HepG2 (cell line): ENCODE measurements around the gene YPEL4. TPM values are rescaled to one million over a fixed set of nuclear protein-coding genes. Genes with fewer than 3 reads are reported as not detected.
A peak's percentile ranks its signal among the peaks of the same experiment; 100 is the strongest.

ENCODE experiments used
- ETV6 ChIP-seq: sonication (generic); formaldehyde crosslinking; conservative IDR thresholded peaks from 2 replicates; pipeline ENCODE4 v1.4.0; 2020; ENCODE audit warnings: missing genetic modification reagents
- FOXC1 ChIP-seq: sonication (generic); formaldehyde crosslinking; IDR thresholded peaks from 2 replicates; pipeline ENCODE4 v1.8.0; 2022; ENCODE audit warnings: mild to moderate bottlenecking, missing genetic modification reagents, borderline replicate concordance
- HNRNPLL ChIP-seq: fragments of 200-400 bp; formaldehyde crosslinking; IDR thresholded peaks from 2 replicates; pipeline ENCODE4 v1.6.1; 2017; ENCODE audit warnings: mild to moderate bottlenecking, low read depth, low read length; ENCODE audit not compliant: poor library complexity, severe bottlenecking
- LCORL ChIP-seq, 2 experiments: fragments of 450-650 bp in 1 of 2; sonication (generic) in 1 of 2; formaldehyde crosslinking in 1 of 2; IDR thresholded peaks; 2 replicates each; pipeline versions ENCODE4 v1.5.0 to v1.6.1; 2017 to 2020; ENCODE audit warnings: antibody characterized with exemption in 1 of 2, missing genetic modification reagents in 1 of 2
- RAD51 ChIP-seq: fragments of 450-650 bp; IDR thresholded peaks from 2 replicates; pipeline ENCODE4 v1.6.1; 2016; ENCODE audit warnings: borderline replicate concordance
- SKI ChIP-seq: fragments of 450-650 bp; IDR thresholded peaks from one replicate; pipeline ENCODE4 v1.6.1; 2018; ENCODE audit warnings: mild to moderate bottlenecking; ENCODE audit not compliant: partially characterized antibody
- SOX5 ChIP-seq: IDR thresholded peaks from 2 replicates; pipeline ENCODE4 v1.6.1; 2016; ENCODE audit warnings: borderline replicate concordance
- ZNF788 ChIP-seq: sonication (generic); formaldehyde crosslinking; IDR thresholded peaks from 2 replicates; pipeline ENCODE4 v1.5.0; 2020; ENCODE audit warnings: mild to moderate bottlenecking, missing genetic modification reagents, borderline replicate concordance
- polyA plus RNA-seq, 8 experiments: library from polyadenylated mRNA; depleted of rRNA in 3 of 8; stranded (reverse) in 7 of 8; unstranded in 1 of 8; fragments of >200 nt; fragmentation: Illumina TruSeq in 4 of 8; extraction: Trizol in 4 of 8; gene quantifications; 2 replicates each; pipeline versions ENCODE4 v1.2.1 to v1.2.3, GENCODE V29; 2011 to 2016; ENCODE audit warnings: low read depth in 4 of 8, missing spikeins in 1 of 8, mixed read lengths in 1 of 8; ENCODE audit not compliant: insufficient read depth in 1 of 8
- total RNA-seq, 5 experiments: library from RNA; depleted of rRNA; stranded (reverse); fragments of >200 nt; fragmentation: Illumina TruSeq; extraction: Trizol; gene quantifications; 2 replicates each; pipeline ENCODE4 v1.2.3, GENCODE V29; 2016; ENCODE audit warnings: low read depth in 1 of 5
- TF ChIP-seq, protein P1 (sequence below): sonication (generic); formaldehyde crosslinking; IDR thresholded peaks from 2 replicates; pipeline ENCODE4 v1.5.1; 2020; ENCODE audit warnings: mild to moderate bottlenecking, missing genetic modification reagents
- TF ChIP-seq, protein P2 (sequence below): sonication (generic); formaldehyde crosslinking; IDR thresholded peaks from 2 replicates; pipeline ENCODE4 v1.9.0; 2021; ENCODE audit warnings: missing genetic modification reagents, mild to moderate bottlenecking, borderline replicate concordance
- TF ChIP-seq, protein P3 (sequence below): sonication (generic); formaldehyde crosslinking; IDR thresholded peaks from 2 replicates; pipeline ENCODE4 v1.4.0; 2020; ENCODE audit warnings: low read depth, mild to moderate bottlenecking, missing genetic modification reagents
- TF ChIP-seq, protein P4 (sequence below): sonication (generic); formaldehyde crosslinking; IDR thresholded peaks from 2 replicates; pipeline ENCODE4 v1.4.0; 2020; ENCODE audit warnings: missing genetic modification reagents
- TF ChIP-seq, protein P5 (sequence below): sonication (generic); formaldehyde crosslinking; IDR thresholded peaks from 2 replicates; pipeline ENCODE4 v1.5.0; 2020; ENCODE audit warnings: mild to moderate bottlenecking, missing genetic modification reagents, borderline replicate concordance
- TF ChIP-seq, protein P6 (sequence below): sonication (generic); formaldehyde crosslinking; IDR thresholded peaks from 2 replicates; pipeline ENCODE4 v1.5.0; 2020; ENCODE audit warnings: missing genetic modification reagents

Gene YPEL4
- total and polyA plus RNA-seq, 2 of the 13 experiments (the other 11 are each of a cell fraction or from before 2014, with no cell fraction given), result 0.04 TPM; not detected in 1

DNA sequence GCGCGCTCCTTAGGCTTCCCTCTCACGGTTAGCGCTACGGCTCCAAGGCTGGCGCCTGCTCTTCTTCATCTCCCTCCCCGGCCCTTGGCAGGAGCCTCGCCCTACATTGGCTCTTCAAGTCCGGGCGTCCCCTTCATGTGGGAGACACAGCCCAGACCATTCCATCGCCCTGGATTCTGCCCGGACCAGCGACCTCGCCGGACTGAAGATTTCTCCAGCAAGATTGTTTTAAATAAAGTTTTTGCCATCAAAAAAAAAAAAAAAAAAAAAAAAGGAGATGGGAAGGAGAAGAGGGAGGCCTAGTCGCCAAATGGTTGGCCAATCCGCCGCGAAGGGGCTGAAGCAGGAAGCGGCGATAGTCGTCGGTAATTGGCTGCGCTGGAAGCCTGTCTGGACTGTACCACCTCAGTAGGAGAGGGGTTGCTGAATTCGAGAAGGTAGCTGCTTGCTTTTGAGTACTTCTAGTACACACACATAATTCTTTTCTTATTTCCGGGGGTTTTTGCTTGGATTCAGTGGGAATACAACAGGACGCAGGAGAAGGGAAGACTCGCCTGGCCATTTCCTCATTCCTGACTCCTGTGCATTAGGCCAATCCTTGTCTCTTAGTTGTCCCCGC lies 17.5 kb upstream of the YPEL4 start (continued):
- TF ChIP-seq, protein P1, sequence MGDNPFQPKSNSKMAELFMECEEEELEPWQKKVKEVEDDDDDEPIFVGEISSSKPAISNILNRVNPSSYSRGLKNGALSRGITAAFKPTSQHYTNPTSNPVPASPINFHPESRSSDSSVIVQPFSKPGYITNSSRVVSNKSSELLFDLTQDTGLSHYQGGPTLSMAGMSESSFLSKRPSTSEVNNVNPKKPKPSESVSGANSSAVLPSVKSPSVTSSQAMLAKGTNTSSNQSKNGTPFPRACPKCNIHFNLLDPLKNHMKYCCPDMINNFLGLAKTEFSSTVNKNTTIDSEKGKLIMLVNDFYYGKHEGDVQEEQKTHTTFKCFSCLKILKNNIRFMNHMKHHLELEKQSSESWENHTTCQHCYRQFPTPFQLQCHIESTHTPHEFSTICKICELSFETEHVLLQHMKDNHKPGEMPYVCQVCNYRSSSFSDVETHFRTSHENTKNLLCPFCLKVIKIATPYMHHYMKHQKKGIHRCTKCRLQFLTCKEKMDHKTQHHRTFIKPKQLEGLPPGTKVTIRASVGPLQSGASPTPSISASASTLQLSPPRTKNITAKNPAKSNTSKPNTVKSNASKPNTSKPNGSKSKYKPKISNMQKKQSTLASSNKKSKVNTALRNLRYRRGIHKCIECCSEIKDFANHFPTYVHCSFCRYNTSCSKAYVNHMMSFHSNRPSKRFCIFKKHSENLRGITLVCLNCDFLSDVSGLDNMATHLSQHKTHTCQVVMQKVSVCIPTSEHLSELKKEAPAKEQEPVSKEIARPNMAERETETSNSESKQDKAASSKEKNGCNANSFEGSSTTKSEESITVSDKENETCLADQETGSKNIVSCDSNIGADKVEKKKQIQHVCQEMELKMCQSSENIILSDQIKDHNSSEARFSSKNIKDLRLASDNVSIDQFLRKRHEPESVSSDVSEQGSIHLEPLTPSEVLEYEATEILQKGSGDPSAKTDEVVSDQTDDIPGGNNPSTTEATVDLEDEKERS (CRISPR knock-in tag), result no peak
- TF ChIP-seq ZNF788, result 0 out of 2 replicates have a peak, but pooled peaks have one; percentile 53
- TF ChIP-seq, protein P2, sequence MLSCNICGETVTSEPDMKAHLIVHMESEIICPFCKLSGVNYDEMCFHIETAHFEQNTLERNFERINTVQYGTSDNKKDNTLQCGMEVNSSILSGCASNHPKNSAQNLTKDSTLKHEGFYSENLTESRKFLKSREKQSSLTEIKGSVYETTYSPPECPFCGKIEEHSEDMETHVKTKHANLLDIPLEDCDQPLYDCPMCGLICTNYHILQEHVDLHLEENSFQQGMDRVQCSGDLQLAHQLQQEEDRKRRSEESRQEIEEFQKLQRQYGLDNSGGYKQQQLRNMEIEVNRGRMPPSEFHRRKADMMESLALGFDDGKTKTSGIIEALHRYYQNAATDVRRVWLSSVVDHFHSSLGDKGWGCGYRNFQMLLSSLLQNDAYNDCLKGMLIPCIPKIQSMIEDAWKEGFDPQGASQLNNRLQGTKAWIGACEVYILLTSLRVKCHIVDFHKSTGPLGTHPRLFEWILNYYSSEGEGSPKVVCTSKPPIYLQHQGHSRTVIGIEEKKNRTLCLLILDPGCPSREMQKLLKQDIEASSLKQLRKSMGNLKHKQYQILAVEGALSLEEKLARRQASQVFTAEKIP (CRISPR knock-in tag), result no peak
- no peak for TF ChIP-seq LCORL (IDR thresholded peaks at IDR 0.05)
- no peak for TF ChIP-seq LCORL (CRISPR knock-in tag; IDR thresholded peaks at IDR 0.05)
- TF ChIP-seq, protein P3, sequence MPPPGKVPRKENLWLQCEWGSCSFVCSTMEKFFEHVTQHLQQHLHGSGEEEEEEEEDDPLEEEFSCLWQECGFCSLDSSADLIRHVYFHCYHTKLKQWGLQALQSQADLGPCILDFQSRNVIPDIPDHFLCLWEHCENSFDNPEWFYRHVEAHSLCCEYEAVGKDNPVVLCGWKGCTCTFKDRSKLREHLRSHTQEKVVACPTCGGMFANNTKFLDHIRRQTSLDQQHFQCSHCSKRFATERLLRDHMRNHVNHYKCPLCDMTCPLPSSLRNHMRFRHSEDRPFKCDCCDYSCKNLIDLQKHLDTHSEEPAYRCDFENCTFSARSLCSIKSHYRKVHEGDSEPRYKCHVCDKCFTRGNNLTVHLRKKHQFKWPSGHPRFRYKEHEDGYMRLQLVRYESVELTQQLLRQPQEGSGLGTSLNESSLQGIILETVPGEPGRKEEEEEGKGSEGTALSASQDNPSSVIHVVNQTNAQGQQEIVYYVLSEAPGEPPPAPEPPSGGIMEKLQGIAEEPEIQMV, result no peak
- no peak; the same call in 1 of the 2 replicates for TF ChIP-seq FOXC1
- TF ChIP-seq, protein P4, sequence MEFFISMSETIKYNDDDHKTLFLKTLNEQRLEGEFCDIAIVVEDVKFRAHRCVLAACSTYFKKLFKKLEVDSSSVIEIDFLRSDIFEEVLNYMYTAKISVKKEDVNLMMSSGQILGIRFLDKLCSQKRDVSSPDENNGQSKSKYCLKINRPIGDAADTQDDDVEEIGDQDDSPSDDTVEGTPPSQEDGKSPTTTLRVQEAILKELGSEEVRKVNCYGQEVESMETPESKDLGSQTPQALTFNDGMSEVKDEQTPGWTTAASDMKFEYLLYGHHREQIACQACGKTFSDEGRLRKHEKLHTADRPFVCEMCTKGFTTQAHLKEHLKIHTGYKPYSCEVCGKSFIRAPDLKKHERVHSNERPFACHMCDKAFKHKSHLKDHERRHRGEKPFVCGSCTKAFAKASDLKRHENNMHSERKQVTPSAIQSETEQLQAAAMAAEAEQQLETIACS, result no peak
- TF ChIP-seq RAD51, result no peak
- TF ChIP-seq SKI, result no peak
- no peak for TF ChIP-seq HNRNPLL
- no peak for TF ChIP-seq SOX5
- TF ChIP-seq, protein P5, sequence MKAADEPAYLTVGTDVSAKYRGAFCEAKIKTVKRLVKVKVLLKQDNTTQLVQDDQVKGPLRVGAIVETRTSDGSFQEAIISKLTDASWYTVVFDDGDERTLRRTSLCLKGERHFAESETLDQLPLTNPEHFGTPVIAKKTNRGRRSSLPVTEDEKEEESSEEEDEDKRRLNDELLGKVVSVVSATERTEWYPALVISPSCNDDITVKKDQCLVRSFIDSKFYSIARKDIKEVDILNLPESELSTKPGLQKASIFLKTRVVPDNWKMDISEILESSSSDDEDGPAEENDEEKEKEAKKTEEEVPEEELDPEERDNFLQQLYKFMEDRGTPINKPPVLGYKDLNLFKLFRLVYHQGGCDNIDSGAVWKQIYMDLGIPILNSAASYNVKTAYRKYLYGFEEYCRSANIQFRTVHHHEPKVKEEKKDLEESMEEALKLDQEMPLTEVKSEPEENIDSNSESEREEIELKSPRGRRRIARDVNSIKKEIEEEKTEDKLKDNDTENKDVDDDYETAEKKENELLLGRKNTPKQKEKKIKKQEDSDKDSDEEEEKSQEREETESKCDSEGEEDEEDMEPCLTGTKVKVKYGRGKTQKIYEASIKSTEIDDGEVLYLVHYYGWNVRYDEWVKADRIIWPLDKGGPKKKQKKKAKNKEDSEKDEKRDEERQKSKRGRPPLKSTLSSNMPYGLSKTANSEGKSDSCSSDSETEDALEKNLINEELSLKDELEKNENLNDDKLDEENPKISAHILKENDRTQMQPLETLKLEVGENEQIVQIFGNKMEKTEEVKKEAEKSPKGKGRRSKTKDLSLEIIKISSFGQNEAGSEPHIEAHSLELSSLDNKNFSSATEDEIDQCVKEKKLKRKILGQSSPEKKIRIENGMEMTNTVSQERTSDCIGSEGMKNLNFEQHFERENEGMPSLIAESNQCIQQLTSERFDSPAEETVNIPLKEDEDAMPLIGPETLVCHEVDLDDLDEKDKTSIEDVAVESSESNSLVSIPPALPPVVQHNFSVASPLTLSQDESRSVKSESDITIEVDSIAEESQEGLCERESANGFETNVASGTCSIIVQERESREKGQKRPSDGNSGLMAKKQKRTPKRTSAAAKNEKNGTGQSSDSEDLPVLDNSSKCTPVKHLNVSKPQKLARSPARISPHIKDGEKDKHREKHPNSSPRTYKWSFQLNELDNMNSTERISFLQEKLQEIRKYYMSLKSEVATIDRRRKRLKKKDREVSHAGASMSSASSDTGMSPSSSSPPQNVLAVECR, result peak; percentile 36; the same call in 1 of the 2 replicates
- TF ChIP-seq, protein P6, sequence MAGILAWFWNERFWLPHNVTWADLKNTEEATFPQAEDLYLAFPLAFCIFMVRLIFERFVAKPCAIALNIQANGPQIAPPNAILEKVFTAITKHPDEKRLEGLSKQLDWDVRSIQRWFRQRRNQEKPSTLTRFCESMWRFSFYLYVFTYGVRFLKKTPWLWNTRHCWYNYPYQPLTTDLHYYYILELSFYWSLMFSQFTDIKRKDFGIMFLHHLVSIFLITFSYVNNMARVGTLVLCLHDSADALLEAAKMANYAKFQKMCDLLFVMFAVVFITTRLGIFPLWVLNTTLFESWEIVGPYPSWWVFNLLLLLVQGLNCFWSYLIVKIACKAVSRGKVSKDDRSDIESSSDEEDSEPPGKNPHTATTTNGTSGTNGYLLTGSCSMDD, result no peak
- no peak for TF ChIP-seq ETV6 (CRISPR knock-in tag)
